GM21360 (cell line): Measurements from ENCODE around the gene MLPH.
"Not testable (repeated sequence)": the region's sequence is repeated elsewhere in the genome, so short reads cannot be mapped to it uniquely, and the experiment has no call there.

Experiments
- ATAC-seq: cut with Tn5 transposase; IDR thresholded peaks from one replicate; pipeline ENCODE4 v1.9.1; 2021; ENCODE audit warnings: mild to moderate bottlenecking, moderate library complexity; ENCODE audit not compliant: unreplicated experiment

Gene MLPH

GRCh38 chr2:237456200-237456843, 30.7 kb upstream of the MLPH start:
- ATAC-seq: no peak

GRCh38 chr2:237457388-237457941, 29.6 kb upstream of the MLPH start:
- no peak for ATAC-seq

GRCh38 chr2:237458519-237458918, 28.5 kb upstream of the MLPH start:
- ATAC-seq: no peak

- ATAC-seq: no peak
Measured at GRCh38 chr2:237459226-237459625, 27.8 kb upstream of the MLPH start.

- no peak for ATAC-seq
Measured at GRCh38 chr2:237459741-237460174, 27.3 kb upstream of the MLPH start.

GRCh38 chr2:237464757-237465391, 22.2 kb upstream of the MLPH start:
- no peak for ATAC-seq

- no peak for ATAC-seq
Measured at GRCh38 chr2:237465515-237466148, 21.4 kb upstream of the MLPH start.

GRCh38 chr2:237466211-237466610, 20.8 kb upstream of the MLPH start:
- ATAC-seq: no peak

GRCh38 chr2:237467447-237468179, 19.4 kb upstream of the MLPH start:
- ATAC-seq: no peak

- ATAC-seq: not testable (repeated sequence)
Measured at GRCh38 chr2:237469410-237469809, 17.6 kb upstream of the MLPH start.

GRCh38 chr2:237469849-237470248, 17.2 kb upstream of the MLPH start:
- ATAC-seq: no peak

GRCh38 chr2:237470914-237471313, 16.1 kb upstream of the MLPH start:
- no peak for ATAC-seq

- ATAC-seq: no peak
Measured at GRCh38 chr2:237471438-237472186, 15.4 kb upstream of the MLPH start.

- no peak for ATAC-seq
Measured at GRCh38 chr2:237472187-237472712, 14.8 kb upstream of the MLPH start.

- ATAC-seq: no peak
Measured at GRCh38 chr2:237472909-237473877, 13.9 kb upstream of the MLPH start.

GRCh38 chr2:237473878-237474441, 13.1 kb upstream of the MLPH start:
- no peak for ATAC-seq

- no peak for ATAC-seq
Measured at GRCh38 chr2:237474442-237474911, 12.6 kb upstream of the MLPH start.

- ATAC-seq: peak; percentile 66
Measured at GRCh38 chr2:237474931-237475703, 11.9 kb upstream of the MLPH start.
